HEK293 (cell line): ENCODE data around the gene ZNF397.

Experiments
- CTCF ChIP-seq: fragments of 450-650 bp; formaldehyde crosslinking; IDR thresholded peaks from 2 replicates; pipeline ENCODE4 v1.5.1; 2016; ENCODE audit warnings: missing biosample characterization, missing genetic modification characterization
- HOXD13 ChIP-seq: sonication (generic); formaldehyde crosslinking; IDR thresholded peaks from 2 replicates; pipeline ENCODE4 v1.8.0; 2022; ENCODE audit warnings: missing genetic modification reagents, borderline replicate concordance
- REPIN1 ChIP-seq: fragments of 450-650 bp; formaldehyde crosslinking; IDR thresholded peaks from 2 replicates; pipeline ENCODE4 v1.5.1; 2017; ENCODE audit warnings: missing biosample characterization, missing genetic modification characterization, low read depth
- SETDB1 ChIP-seq: IDR thresholded peaks from one replicate; pipeline ENCODE4 v1.6.1; 2017; ENCODE audit warnings: mild to moderate bottlenecking, low read length, moderate library complexity, mixed read lengths; ENCODE audit not compliant: insufficient read length
- SP3 ChIP-seq: fragments of 450-650 bp; formaldehyde crosslinking; IDR thresholded peaks from 2 replicates; pipeline ENCODE4 v1.5.1; 2016; ENCODE audit warnings: missing biosample characterization, missing genetic modification characterization
- TSHZ1 ChIP-seq: fragments of 450-650 bp; formaldehyde crosslinking; IDR thresholded peaks from 2 replicates; pipeline ENCODE4 v1.5.1; 2016; ENCODE audit warnings: missing biosample characterization, missing genetic modification characterization, borderline replicate concordance
- YY2 ChIP-seq: fragments of 450-650 bp; formaldehyde crosslinking; IDR thresholded peaks from 2 replicates; pipeline ENCODE4 v1.5.1; 2016; ENCODE audit warnings: missing biosample characterization, missing genetic modification characterization
- ZBTB1 ChIP-seq: fragments of 450-650 bp; formaldehyde crosslinking; IDR thresholded peaks from 2 replicates; pipeline ENCODE4 v1.5.1; 2016; ENCODE audit warnings: missing biosample characterization, missing genetic modification characterization
- ZBTB21 ChIP-seq: fragments of 450-650 bp; formaldehyde crosslinking; IDR thresholded peaks from 2 replicates; pipeline ENCODE4 v1.5.1; 2017; ENCODE audit warnings: missing biosample characterization, missing genetic modification characterization
- ZBTB26 ChIP-seq: fragments of 450-650 bp; formaldehyde crosslinking; optimal IDR thresholded peaks from 2 replicates; pipeline ENCODE3; 2016; ENCODE audit warnings: missing biosample characterization, mild to moderate bottlenecking, missing genetic modification characterization
- ZBTB44 ChIP-seq: fragments of 450-650 bp; IDR thresholded peaks from 2 replicates; pipeline ENCODE4 v1.5.1; 2018; ENCODE audit warnings: missing biosample characterization, mild to moderate bottlenecking, missing genetic modification characterization
- ZFHX2 ChIP-seq: fragments of 450-650 bp; formaldehyde crosslinking; conservative IDR thresholded peaks from 2 replicates; pipeline ENCODE4 v1.5.1; 2016; ENCODE audit warnings: missing biosample characterization, missing genetic modification characterization
- ZFP69B ChIP-seq: fragments of 450-650 bp; formaldehyde crosslinking; IDR thresholded peaks from 2 replicates; pipeline ENCODE4 v1.5.1; 2016; ENCODE audit warnings: missing biosample characterization, missing genetic modification characterization
- ZNF155 ChIP-seq: fragments of 450-650 bp; formaldehyde crosslinking; IDR thresholded peaks from 2 replicates; pipeline ENCODE4 v1.5.1; 2016; ENCODE audit warnings: missing biosample characterization, missing genetic modification characterization
- ZNF157 ChIP-seq: fragments of 450-650 bp; formaldehyde crosslinking; IDR thresholded peaks from 2 replicates; pipeline ENCODE4 v1.5.1; 2016; ENCODE audit warnings: missing biosample characterization, missing genetic modification characterization
- ZNF266 ChIP-seq: fragments of 450-650 bp; formaldehyde crosslinking; IDR thresholded peaks from 2 replicates; pipeline ENCODE4 v1.5.1; 2016; ENCODE audit warnings: missing biosample characterization, missing genetic modification characterization, low read depth
- ZNF362 ChIP-seq: fragments of 450-650 bp; formaldehyde crosslinking; IDR thresholded peaks from 2 replicates; pipeline ENCODE4 v1.5.1; 2016; ENCODE audit warnings: missing biosample characterization, missing genetic modification characterization
- ZNF37A ChIP-seq: fragments of 450-650 bp; IDR thresholded peaks from 2 replicates; pipeline ENCODE4 v1.5.1; 2018; ENCODE audit warnings: missing biosample characterization, missing genetic modification characterization
- ZNF449 ChIP-seq: fragments of 450-650 bp; formaldehyde crosslinking; IDR thresholded peaks from 2 replicates; pipeline ENCODE4 v1.5.1; 2017; ENCODE audit warnings: missing biosample characterization, mild to moderate bottlenecking, missing genetic modification characterization, moderate library complexity
- ZNF521 ChIP-seq: fragments of 450-650 bp; formaldehyde crosslinking; IDR thresholded peaks from 2 replicates; pipeline ENCODE4 v1.5.1; 2017; ENCODE audit warnings: missing biosample characterization, mild to moderate bottlenecking, missing genetic modification characterization
- ZNF558 ChIP-seq: fragments of 450-650 bp; formaldehyde crosslinking; IDR thresholded peaks from 2 replicates; pipeline ENCODE4 v1.5.1; 2016; ENCODE audit warnings: missing biosample characterization, missing genetic modification characterization
- ZNF571 ChIP-seq: fragments of 450-650 bp; formaldehyde crosslinking; IDR thresholded peaks from 2 replicates; pipeline ENCODE4 v1.5.0; 2017; ENCODE audit warnings: missing biosample characterization, missing genetic modification characterization
- ZNF624 ChIP-seq: fragments of 450-650 bp; formaldehyde crosslinking; IDR thresholded peaks from 2 replicates; pipeline ENCODE4 v1.5.1; 2017; ENCODE audit warnings: missing biosample characterization, missing genetic modification characterization
- ZNF776 ChIP-seq: fragments of 450-650 bp; formaldehyde crosslinking; IDR thresholded peaks from 2 replicates; pipeline ENCODE4 v1.5.0; 2017; ENCODE audit warnings: missing biosample characterization, missing genetic modification characterization, borderline replicate concordance
- ZNF830 ChIP-seq: fragments of 450-650 bp; IDR thresholded peaks from 2 replicates; pipeline ENCODE4 v1.5.0; 2018; ENCODE audit warnings: missing biosample characterization, missing genetic modification characterization, low read depth, mild to moderate bottlenecking, moderate library complexity
- ZNF837 ChIP-seq: fragments of 450-650 bp; formaldehyde crosslinking; IDR thresholded peaks from 2 replicates; pipeline ENCODE4 v1.5.1; 2016; ENCODE audit warnings: missing biosample characterization, missing genetic modification characterization
- ZNF843 ChIP-seq: fragments of 450-650 bp; formaldehyde crosslinking; IDR thresholded peaks from 2 replicates; pipeline ENCODE4 v1.5.1; 2016; ENCODE audit warnings: missing biosample characterization, missing genetic modification characterization
- ZSCAN16 ChIP-seq: fragments of 450-650 bp; formaldehyde crosslinking; IDR thresholded peaks from 2 replicates; pipeline ENCODE4 v1.5.1; 2016; ENCODE audit warnings: missing biosample characterization, missing genetic modification characterization
- ZSCAN5A ChIP-seq: fragments of 450-650 bp; formaldehyde crosslinking; IDR thresholded peaks from 2 replicates; pipeline ENCODE4 v1.5.1; 2016; ENCODE audit warnings: missing biosample characterization, missing genetic modification characterization

Gene ZNF397

GRCh38 chr18:35290094-35290735 lies 49.4 kb downstream of the ZNF397 start, which contains the start of gene ZSCAN30 (continued):
- peak; percentile 68; the same call in 1 of the 2 replicates for TF ChIP-seq ZFP69B (tag by site-specific recombination)
- no peak for TF ChIP-seq ZNF776 (tag by site-specific recombination)
- no peak for TF ChIP-seq ZNF624 (tag by site-specific recombination)
- no peak for TF ChIP-seq ZNF37A (tag by site-specific recombination)
- no peak for TF ChIP-seq SETDB1
- no peak for TF ChIP-seq TSHZ1
- peak; percentile 20; the same call in 1 of the 2 replicates for TF ChIP-seq ZSCAN5A (tag by site-specific recombination)
- TF ChIP-seq ZBTB26 (tag by site-specific recombination): no peak
- no peak; the same call in 1 of the 2 replicates for TF ChIP-seq CTCF (tag by site-specific recombination)
- TF ChIP-seq ZNF362 (tag by site-specific recombination): no peak
- no peak for TF ChIP-seq ZNF449 (tag by site-specific recombination)
- 0 out of 2 replicates have a peak, but pooled peaks have one; percentile 26 for TF ChIP-seq ZNF157 (tag by site-specific recombination)
- no peak for TF ChIP-seq ZNF521 (tag by site-specific recombination)
- no peak for TF ChIP-seq ZNF266
- no peak for TF ChIP-seq HOXD13
- TF ChIP-seq ZNF843 (tag by site-specific recombination): peak; percentile 70
- no peak for TF ChIP-seq ZSCAN16 (tag by site-specific recombination)
- no peak for TF ChIP-seq ZNF830 (tag by site-specific recombination)
- TF ChIP-seq SP3 (tag by site-specific recombination): peak; percentile 71
- TF ChIP-seq ZBTB44 (tag by site-specific recombination): no peak
- peak; percentile 69 for TF ChIP-seq ZFHX2 (tag by site-specific recombination)
- TF ChIP-seq ZBTB21: peak; percentile 45; the same call in 1 of the 2 replicates
- TF ChIP-seq YY2: peak; percentile 87
- TF ChIP-seq ZNF558: no peak
- TF ChIP-seq ZNF571 (tag by site-specific recombination): no peak
- no peak for TF ChIP-seq ZBTB1 (tag by site-specific recombination)
- no peak for TF ChIP-seq ZNF837 (tag by site-specific recombination)
- TF ChIP-seq REPIN1: no peak
- no peak for TF ChIP-seq ZNF155 (tag by site-specific recombination)
